ENCODE results near the gene XXYLT1. TPM values are rescaled to one million over a fixed set of nuclear protein-coding genes. Genes with fewer than 3 reads are reported as not detected.

XXYLT1 gene
- total and polyA plus RNA-seq, 2 of the 8 experiments (the other 6 are each of a cell fraction or from before 2014, with no cell fraction given), result 18.9 to 23.8 TPM

DNA sequence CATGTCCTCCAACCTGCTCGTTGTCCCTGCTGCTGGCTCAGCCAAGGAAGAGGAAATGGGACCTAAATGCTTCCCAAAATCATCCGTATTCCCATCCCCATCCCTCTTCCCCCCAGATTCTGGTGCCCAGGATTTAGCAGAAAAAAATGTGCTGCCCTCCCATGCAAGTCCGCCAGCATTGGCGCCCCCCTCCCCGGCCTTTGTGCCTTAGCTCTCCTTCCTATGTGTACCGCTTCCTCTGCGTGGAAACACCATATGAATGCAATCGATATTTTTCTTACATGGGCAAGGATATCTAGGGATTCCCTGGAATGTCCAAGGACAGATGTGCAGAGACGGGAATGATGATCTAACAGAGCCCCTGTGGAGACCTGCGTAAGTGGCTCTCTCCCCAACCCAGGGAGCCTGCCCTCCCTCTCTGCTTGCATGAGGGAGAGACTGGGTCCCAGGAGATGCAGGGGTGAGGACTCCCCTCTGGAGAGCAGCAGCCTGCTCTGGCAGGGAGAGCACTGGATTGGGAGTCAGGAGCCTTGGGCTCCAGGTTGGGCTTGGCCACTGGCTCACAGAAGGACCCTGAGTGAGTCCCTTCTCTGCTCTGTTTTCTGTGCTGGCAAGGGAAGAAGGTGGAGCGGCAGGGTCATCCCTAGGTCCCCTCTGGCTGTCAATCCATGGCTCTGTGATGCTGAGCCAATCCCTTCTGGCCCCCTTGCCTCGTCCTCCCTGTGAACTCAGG lies 227.2 kb downstream of the XXYLT1 start (continued):
- TF ChIP-seq RAD21 (IDR thresholded peaks at IDR 0.05 in 1 of 2, conservative IDR thresholded peaks at IDR 0.05 in 1 of 2; ENCODE audit: low read depth in 2 of 2, low read length in 2 of 2), result no peak
- TF ChIP-seq EGR1 (IDR thresholded peaks at IDR 0.05; ENCODE audit: borderline replicate concordance, low read depth, low read length), result no peak
- no peak for TF ChIP-seq POU5F1 (IDR thresholded peaks at IDR 0.05; ENCODE audit: low read depth, low read length)
- no peak for TF ChIP-seq CHD7 (IDR thresholded peaks at IDR 0.05; ENCODE audit: insufficient replicate concordance, low read length)
- no peak for TF ChIP-seq TAF1 (IDR thresholded peaks at IDR 0.05; ENCODE audit: low read depth, low read length)
- TF ChIP-seq SUZ12 (IDR thresholded peaks at IDR 0.05; ENCODE audit: low read length), result no peak
